GM12892 (cell line): ENCODE measurements around the gene GAB2.

ENCODE experiments used
- POLR2AphosphoS5 ChIP-seq: IDR thresholded peaks from 2 replicates; pipeline ENCODE4 v1.6.1; 2011; ENCODE audit warnings: low read depth, low read length, control low read depth
- TAF1 ChIP-seq: IDR thresholded peaks from 2 replicates; pipeline ENCODE4 v1.6.1; 2011; ENCODE audit warnings: low read depth, mild to moderate bottlenecking, control low read depth, low read length, borderline replicate concordance

DNA sequence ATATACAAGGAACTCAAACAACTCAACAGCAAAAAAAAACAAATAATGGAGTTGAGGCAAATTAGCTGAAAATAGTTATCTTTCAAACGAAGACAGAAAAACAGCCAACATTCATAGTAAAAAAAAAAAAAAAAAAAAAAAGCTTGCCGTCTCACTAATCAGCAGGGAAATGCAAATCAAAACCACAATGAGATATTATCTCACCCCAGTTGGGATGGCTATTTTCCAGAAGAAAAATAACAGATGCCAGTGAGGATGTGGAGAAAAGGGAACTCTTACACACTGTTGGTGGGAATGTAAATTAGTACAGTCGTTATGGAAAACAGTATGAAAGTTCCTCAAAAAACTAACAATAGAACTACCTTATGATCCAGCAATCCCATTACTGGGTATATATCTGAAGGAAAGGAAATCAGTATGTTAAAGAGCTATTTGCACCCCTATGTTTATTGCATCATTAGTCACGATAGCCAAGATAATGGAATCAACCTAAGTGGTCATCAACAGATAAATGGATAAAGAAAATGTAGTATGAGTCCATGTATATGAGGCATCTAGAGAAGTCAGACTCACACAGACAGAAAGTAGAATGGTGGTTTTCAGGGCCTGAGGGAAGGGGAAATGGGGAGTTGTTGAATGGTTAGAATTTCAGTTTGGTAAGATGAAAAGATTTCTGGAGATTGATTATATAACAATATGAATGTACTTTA, 172.9 kb downstream of the GAB2 start:
- TF ChIP-seq TAF1 (no peak), POLR2AphosphoS5 (no peak)
